ENCODE data around the gene GALT. TPM values are rescaled to one million over a fixed set of nuclear protein-coding genes. Genes with fewer than 3 reads are reported as not detected.

GALT gene
- total RNA-seq, 1 donor from 2014 or later: 52.5 TPM

DNA sequence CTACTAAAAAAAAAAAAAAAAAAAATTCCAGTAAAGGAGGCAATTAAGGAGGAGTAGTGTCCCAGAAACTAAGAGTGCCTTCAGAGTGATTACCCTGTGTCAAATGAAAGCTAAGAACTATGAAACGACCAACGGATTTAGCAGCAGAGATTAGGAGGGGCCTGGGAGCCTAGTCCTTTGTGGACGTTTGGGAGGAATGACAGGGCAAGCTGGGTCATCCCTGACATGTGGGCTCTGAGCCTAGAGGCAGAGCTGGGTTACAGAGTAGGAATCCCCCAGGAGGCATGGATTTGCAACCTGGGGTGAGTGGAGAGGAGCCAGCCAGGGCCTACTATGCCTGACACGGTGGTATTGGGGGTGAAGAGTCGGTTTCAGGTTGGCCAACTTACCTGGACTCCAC is 13.3 kb upstream of the GALT start:
- intact Hi-C loops (cut with DNase I): no loop called here
- Histone ChIP-seq H3K36me3 (no peaks in the 10 kb centered on the region), H3K27ac (no peak overlapping the region), H3K27me3 (no peaks in the 10 kb centered on the region), H3K9me3 (no peaks in the 10 kb centered on the region), H3K4me3 (no peak overlapping the region), H3K4me1 (peaks cover 34% of the 10 kb centered on the region)
- no peak for DNase-seq (ENCODE audit: extremely low spot score in 2 of 2)
- TF ChIP-seq, protein P1, sequence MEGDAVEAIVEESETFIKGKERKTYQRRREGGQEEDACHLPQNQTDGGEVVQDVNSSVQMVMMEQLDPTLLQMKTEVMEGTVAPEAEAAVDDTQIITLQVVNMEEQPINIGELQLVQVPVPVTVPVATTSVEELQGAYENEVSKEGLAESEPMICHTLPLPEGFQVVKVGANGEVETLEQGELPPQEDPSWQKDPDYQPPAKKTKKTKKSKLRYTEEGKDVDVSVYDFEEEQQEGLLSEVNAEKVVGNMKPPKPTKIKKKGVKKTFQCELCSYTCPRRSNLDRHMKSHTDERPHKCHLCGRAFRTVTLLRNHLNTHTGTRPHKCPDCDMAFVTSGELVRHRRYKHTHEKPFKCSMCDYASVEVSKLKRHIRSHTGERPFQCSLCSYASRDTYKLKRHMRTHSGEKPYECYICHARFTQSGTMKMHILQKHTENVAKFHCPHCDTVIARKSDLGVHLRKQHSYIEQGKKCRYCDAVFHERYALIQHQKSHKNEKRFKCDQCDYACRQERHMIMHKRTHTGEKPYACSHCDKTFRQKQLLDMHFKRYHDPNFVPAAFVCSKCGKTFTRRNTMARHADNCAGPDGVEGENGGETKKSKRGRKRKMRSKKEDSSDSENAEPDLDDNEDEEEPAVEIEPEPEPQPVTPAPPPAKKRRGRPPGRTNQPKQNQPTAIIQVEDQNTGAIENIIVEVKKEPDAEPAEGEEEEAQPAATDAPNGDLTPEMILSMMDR (IDR thresholded peaks at IDR 0.05): no peak
- TF ChIP-seq POLR2AphosphoS5 (IDR thresholded peaks at IDR 0.05; ENCODE audit: insufficient read depth in 1 of 2, low read depth in 1 of 2): no peak
- TF ChIP-seq POLR2A (IDR thresholded peaks at IDR 0.05): no peak

DNA sequence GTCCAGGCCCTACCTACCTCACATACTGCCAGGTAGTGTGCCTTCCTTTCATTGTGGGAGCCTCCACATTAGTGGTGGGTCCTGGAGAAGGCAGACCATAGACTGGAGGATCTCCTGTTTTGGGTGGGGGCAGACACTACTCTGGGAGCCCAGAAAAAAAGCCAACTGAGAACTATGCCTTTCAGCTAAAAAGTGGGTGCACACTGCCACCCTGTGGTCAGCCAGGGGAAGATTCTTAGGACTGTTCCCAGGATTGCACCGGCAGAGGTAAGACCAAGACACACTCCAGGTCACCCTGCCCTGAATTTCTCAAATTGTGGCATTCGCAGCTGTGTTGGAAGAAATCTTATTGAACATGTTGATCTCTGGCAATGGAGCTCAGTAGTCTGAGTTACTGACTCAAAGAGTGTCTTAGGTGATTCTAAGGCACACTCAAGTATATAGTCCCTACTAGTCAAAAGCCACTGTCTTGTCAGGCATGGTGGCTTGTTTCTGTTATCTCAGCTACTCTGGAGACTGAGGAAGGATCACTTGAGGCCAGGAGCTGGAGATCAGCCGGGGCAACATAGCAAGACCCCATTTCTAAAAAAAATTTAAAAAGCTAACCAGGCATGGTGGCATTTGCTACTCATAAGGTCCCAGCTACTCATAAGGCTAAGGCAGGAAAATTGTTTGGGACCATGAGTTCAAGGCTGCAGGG is 12.5 kb upstream of the GALT start:
- intact Hi-C loops (cut with DNase I): loop anchor here (2.0 kb wide), 1 partner anchor 21 kb away; the partner anchor contains the start of gene RPP25L
- no peaks in the 10 kb centered on the region for H3K27me3 ChIP-seq
- H3K4me1 ChIP-seq: peaks cover 39% of the 10 kb centered on the region
- no peak overlapping the region for H3K4me3 ChIP-seq
- H3K9me3 ChIP-seq: no peaks in the 10 kb centered on the region
- DNase-seq (ENCODE audit: extremely low spot score in 2 of 2): no peak
- H3K36me3 ChIP-seq: no peaks in the 10 kb centered on the region
- TF ChIP-seq, protein P1 (IDR thresholded peaks at IDR 0.05): peak; percentile 62 to 87 (median 70)
- TF ChIP-seq POLR2A (IDR thresholded peaks at IDR 0.05): no peak
- H3K27ac ChIP-seq: no peak overlapping the region

DNA sequence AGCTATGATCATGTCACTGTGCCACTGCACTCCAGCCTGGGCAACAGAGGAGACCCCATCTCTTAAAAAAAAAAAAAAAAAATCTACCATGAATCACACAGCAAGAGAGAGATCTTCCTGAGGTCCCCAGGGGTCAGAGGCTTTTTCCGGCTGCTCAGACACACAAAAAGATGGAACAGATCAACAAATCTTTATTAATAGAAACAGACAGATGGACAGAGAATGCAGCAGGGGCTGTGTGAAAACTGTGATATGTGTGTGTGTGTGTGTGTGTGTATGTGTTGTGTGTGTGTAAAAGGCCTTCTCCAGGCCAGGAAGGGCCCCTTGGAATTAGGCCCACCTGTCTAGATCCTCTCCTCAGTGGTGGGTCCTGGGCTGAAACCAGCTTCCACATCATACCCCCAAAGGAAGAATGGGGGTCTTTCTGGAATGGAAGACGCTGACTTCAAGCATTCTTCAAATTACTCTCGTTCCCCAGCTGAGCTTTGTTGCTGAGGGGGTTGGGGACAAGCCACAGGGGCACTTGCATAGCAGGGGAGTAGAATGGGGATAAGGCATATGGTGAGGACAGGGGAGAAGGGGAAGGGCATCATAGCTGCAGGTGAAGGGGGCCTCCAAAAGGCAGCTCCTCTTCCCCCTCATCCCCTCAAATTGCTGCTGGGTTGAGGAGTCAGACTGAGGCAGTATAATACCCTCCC is 11.8 kb upstream of the GALT start:
- DNase-seq (ENCODE audit: extremely low spot score in 2 of 2): no peak
- peaks cover 35% of the 10 kb centered on the region for H3K4me1 ChIP-seq
- no peaks in the 10 kb centered on the region for H3K27me3 ChIP-seq
- no peak overlapping the region for H3K4me3 ChIP-seq
- TF ChIP-seq, protein P1 (IDR thresholded peaks at IDR 0.05): no peak
- TF ChIP-seq POLR2AphosphoS5 (IDR thresholded peaks at IDR 0.05; ENCODE audit: insufficient read depth in 1 of 2, low read depth in 1 of 2) (no peak), POLR2A (IDR thresholded peaks at IDR 0.05) (no peak)
- H3K27ac ChIP-seq: no peak overlapping the region
- no peaks in the 10 kb centered on the region for H3K36me3 ChIP-seq
- no peaks in the 10 kb centered on the region for H3K9me3 ChIP-seq
- intact Hi-C loops (cut with DNase I): loop anchor here (2.0 kb wide), 1 partner anchor 22 kb away; the partner anchor contains the start of gene RPP25L

DNA sequence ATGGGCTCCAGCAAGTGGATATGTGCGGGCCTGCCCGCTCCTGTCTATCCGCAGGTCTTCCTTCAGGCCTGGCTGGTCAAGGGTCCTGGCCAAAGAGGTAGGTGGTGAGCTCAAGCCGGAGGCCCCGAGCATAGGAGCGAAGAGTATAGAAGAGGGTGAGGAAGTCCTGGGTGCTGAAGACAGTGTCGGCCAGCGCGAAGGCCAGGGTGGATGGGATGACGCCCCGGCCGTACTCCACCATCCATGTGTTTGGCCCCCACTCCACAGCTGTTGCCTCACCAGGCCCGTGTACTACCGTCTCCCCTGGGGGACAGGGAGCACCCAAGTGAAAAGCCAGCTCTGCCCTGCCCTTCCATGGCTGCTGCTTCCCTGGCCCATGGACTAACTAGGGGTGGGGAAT is 10.9 kb upstream of the GALT start:
- H3K4me3 ChIP-seq: no peak overlapping the region
- no peaks in the 10 kb centered on the region for H3K27me3 ChIP-seq
- H3K4me1 ChIP-seq: peaks cover 35% of the 10 kb centered on the region
- TF ChIP-seq POLR2AphosphoS5 (IDR thresholded peaks at IDR 0.05; ENCODE audit: insufficient read depth in 1 of 2, low read depth in 1 of 2) (no peak), POLR2A (IDR thresholded peaks at IDR 0.05) (no peak)
- TF ChIP-seq, protein P1 (IDR thresholded peaks at IDR 0.05): no peak
- DNase-seq (ENCODE audit: extremely low spot score in 2 of 2): no peak
- intact Hi-C loops (cut with DNase I): loop anchor here (2.0 kb wide), 1 partner anchor 23 kb away; the partner anchor contains the start of gene RPP25L
- no peaks in the 10 kb centered on the region for H3K9me3 ChIP-seq
- H3K36me3 ChIP-seq: no peaks in the 10 kb centered on the region
- H3K27ac ChIP-seq: no peak overlapping the region

All from vagina (tissue), 2 donors.